Measurements from ENCODE around the gene PRDM8. TPM values are rescaled to one million over a fixed set of nuclear protein-coding genes. Genes with fewer than 3 reads are reported as not detected.

Gene PRDM8
- total RNA-seq, 1 donor from 2014 or later, result 1.6 TPM

- ATAC-seq (no peak), DNase-seq (no peak)
- Histone ChIP-seq H3K4me3 (no peak overlapping the region), H3K36me3 (no peaks in the 10 kb centered on the region), H3K27me3 (ENCODE audit: low read depth) (no peaks in the 10 kb centered on the region), H3K27ac (no peak overlapping the region), H3K9me3 (no peaks in the 10 kb centered on the region), H3K4me1 (no peaks in the 10 kb centered on the region)
- intact Hi-C loops (cut with DNase I), result no loop called here
- TF ChIP-seq, protein P1, sequence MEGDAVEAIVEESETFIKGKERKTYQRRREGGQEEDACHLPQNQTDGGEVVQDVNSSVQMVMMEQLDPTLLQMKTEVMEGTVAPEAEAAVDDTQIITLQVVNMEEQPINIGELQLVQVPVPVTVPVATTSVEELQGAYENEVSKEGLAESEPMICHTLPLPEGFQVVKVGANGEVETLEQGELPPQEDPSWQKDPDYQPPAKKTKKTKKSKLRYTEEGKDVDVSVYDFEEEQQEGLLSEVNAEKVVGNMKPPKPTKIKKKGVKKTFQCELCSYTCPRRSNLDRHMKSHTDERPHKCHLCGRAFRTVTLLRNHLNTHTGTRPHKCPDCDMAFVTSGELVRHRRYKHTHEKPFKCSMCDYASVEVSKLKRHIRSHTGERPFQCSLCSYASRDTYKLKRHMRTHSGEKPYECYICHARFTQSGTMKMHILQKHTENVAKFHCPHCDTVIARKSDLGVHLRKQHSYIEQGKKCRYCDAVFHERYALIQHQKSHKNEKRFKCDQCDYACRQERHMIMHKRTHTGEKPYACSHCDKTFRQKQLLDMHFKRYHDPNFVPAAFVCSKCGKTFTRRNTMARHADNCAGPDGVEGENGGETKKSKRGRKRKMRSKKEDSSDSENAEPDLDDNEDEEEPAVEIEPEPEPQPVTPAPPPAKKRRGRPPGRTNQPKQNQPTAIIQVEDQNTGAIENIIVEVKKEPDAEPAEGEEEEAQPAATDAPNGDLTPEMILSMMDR (IDR thresholded peaks at IDR 0.05), result no peak
Measured at GRCh38 chr4:80155316-80155982, 41.9 kb upstream of the PRDM8 start.

GRCh38 chr4:80156410-80156809, 40.9 kb upstream of the PRDM8 start:
- no peak for ATAC-seq
- Histone ChIP-seq H3K9me3 (no peaks in the 10 kb centered on the region), H3K27ac (no peak overlapping the region), H3K4me1 (no peaks in the 10 kb centered on the region), H3K4me3 (no peak overlapping the region), H3K36me3 (no peaks in the 10 kb centered on the region), H3K27me3 (ENCODE audit: low read depth) (no peaks in the 10 kb centered on the region)
- intact Hi-C loops (cut with DNase I), result no loop called here
- TF ChIP-seq, protein P1 (IDR thresholded peaks at IDR 0.05), result no peak
- no peak for DNase-seq

DNA sequence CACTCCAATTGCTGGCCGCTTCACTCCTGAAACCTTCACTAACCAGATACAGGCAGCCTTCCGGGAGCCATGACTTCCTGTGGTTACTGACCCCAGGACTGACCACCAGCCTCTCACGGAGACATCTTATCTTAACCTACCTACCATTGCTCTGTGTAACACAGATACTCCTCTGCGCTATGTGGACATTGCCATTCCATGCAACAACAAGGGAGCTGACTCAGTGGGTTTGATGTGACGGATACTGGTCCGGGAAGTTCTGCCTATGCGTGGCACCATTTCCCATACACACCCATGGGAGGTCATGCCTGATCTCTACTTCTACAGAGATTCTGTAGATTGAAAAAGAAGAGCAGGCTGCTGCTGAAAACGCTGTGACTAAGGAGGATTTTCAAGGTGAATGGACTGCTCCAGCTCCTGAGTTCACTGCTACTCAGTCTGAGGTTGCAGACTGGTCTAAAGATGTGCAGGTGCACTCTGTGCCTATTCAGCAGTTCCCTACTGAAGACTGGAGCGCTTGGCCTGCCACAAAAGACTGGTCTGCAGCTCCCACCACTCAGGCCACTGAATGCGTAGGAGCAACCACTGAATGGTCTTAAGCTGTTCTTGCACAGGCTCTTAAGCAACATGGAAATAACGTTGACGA, 35.8 kb upstream of the PRDM8 start:
- no peak overlapping the region for H3K27ac ChIP-seq
- H3K27me3 ChIP-seq (ENCODE audit: low read depth), result no peaks in the 10 kb centered on the region
- intact Hi-C loops (cut with DNase I), result no loop called here
- H3K4me3 ChIP-seq, result no peak overlapping the region
- no peaks in the 10 kb centered on the region for H3K4me1 ChIP-seq
- no peaks in the 10 kb centered on the region for H3K36me3 ChIP-seq
- H3K9me3 ChIP-seq, result no peaks in the 10 kb centered on the region
- TF ChIP-seq, protein P1 (IDR thresholded peaks at IDR 0.05), result no peak
- ATAC-seq, result no peak
- no peak for DNase-seq

DNA sequence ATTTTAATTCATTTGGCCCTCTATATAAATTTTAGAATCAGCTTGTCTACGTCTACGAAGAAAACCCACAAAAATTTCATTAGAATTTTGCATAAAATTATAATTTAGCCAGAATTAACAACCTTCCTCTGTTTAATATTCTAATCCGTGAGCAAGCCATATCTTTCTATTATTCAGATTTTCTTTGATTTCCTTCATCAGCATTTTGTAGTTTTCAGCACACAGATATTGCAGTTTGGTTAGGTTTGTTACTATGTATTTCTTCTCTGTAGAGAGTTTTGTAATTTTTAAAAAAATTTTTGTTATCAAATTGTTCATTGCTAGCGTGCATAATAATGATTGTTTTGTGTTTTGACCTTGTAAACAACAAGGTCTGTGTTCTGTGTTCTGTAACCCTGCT, 34.9 kb upstream of the PRDM8 start:
- intact Hi-C loops (cut with DNase I), result no loop called here

GRCh38 chr4:80165855-80166254, 31.4 kb upstream of the PRDM8 start:
- H3K9me3 ChIP-seq, result no peaks in the 10 kb centered on the region
- DNase-seq (no peak), ATAC-seq (no peak)
- no peak overlapping the region for H3K27ac ChIP-seq
- intact Hi-C loops (cut with DNase I), result no loop called here
- no peaks in the 10 kb centered on the region for H3K27me3 ChIP-seq (ENCODE audit: low read depth)
- no peaks in the 10 kb centered on the region for H3K36me3 ChIP-seq
- H3K4me3 ChIP-seq, result no peak overlapping the region
- TF ChIP-seq, protein P1 (IDR thresholded peaks at IDR 0.05), result no peak
- no peaks in the 10 kb centered on the region for H3K4me1 ChIP-seq

More for the DNA sequence above, 34.9 kb upstream of the PRDM8 start:
- DNase-seq, result no peak
- Histone ChIP-seq H3K27ac (no peak overlapping the region), H3K4me3 (no peak overlapping the region), H3K27me3 (ENCODE audit: low read depth) (no peaks in the 10 kb centered on the region), H3K36me3 (no peaks in the 10 kb centered on the region), H3K4me1 (no peaks in the 10 kb centered on the region), H3K9me3 (no peaks in the 10 kb centered on the region)
- no peak for ATAC-seq
- TF ChIP-seq, protein P1 (IDR thresholded peaks at IDR 0.05), result no peak

All from lower lobe of right lung (tissue), 2 donors.